GM21723 (cell line): ENCODE data around the gene SOX6.
"Not testable (repeated sequence)": the region's sequence is repeated elsewhere in the genome, so short reads cannot be mapped to it uniquely, and the experiment has no call there.

ENCODE experiments used
- ATAC-seq: cut with Tn5 transposase; IDR thresholded peaks from one replicate; pipeline ENCODE4 v1.9.1; 2021; ENCODE audit warnings: mild to moderate bottlenecking, moderate library complexity; ENCODE audit not compliant: unreplicated experiment

The SOX6 gene

GRCh38 chr11:16059332-16059731 is 297.0 kb downstream of the SOX6 start:
- ATAC-seq = no peak

GRCh38 chr11:16058671-16059070 is 297.7 kb downstream of the SOX6 start:
- no peak for ATAC-seq

DNA sequence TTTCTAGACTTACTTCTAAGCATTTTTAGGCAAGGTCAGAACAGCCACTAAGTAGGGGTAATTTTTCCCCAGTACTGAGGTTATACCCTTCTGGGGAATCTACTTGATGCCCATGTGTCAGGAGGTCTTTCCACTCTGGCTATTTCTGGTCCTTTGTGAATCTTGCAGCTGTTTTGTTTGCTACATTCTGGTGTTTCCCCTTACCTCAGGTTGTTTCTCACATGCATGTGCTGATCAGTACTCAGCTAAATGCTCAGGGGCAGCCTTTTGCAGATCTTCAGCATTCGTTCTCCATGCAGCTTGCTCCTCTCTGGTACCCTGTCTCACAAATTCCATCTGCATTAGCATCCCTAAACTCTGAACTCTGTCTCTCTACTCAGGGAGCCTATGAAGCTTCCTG is 303.6 kb downstream of the SOX6 start:
- ATAC-seq = no peak

DNA sequence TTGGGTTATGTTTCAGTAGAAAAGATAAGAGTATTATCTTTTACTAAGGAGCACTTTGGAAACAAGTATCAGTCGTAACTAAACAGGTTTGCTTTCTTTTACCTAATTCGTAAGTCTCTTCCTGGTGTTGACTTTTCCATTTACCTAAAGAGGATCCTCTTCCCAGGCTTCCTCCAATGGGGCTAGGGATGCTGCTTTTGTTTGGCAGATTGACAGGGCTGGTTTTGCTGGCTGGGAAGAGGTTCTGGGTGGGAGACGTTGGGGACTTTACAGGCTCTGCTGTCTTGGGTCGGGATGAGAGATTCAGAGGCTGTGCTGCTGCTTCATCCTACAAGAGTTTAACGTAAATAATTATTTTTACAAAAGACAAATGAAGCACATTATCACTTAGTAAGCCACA is 306.7 kb downstream of the SOX6 start:
- ATAC-seq = no peak

GRCh38 chr11:16047073-16047472 is 309.3 kb downstream of the SOX6 start:
- ATAC-seq = no peak

GRCh38 chr11:16043617-16044016 is 312.7 kb downstream of the SOX6 start:
- ATAC-seq = no peak

DNA sequence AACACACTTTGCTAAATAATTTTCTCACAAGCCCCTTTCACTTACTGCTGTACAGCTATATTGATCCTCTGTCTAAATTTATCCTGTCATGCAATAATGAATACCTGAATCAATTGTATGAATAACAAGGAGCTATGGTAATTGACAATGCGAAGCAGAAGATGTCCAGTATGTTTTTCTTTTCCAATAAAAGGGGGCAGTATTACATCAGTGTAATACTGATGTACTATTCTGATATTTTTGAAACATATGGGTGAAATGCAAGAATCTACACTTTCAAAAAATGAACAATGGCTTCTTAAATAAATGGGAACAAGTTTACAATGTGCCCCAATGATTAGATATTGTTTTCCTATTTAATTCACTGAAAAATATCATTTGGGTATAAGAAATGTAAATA is 315.1 kb downstream of the SOX6 start:
- no peak for ATAC-seq

GRCh38 chr11:16040151-16040550 is 316.2 kb downstream of the SOX6 start:
- ATAC-seq = no peak

DNA sequence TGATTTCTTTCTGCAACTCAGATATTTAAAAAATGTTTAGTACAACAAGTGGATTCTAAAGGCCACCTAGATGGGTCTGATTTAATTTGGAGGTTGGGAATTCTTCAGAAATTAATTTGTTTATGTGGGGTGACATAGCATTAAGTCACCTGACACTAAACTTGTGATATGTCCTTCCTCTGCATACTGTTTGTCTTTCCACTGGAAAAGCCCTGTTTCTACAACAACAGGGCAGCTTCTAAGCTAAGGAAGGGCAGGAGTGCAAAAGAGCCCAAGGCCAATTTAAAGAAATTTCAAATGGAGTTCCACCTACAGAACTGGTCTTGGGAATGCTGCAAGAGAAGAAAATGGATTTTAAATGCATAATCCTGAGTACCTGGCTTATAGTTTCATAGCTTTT is 319.2 kb downstream of the SOX6 start:
- ATAC-seq = no peak

- no peak for ATAC-seq
These were observed 320.1 kb downstream of the SOX6 start for GRCh38 chr11:16036218-16036617.

GRCh38 chr11:16034074-16034473 is 322.3 kb downstream of the SOX6 start:
- ATAC-seq = no peak

- ATAC-seq = no peak
These were observed 323.4 kb downstream of the SOX6 start for GRCh38 chr11:16032974-16033373.

- no peak for ATAC-seq
These were observed 325.1 kb downstream of the SOX6 start for GRCh38 chr11:16031210-16031609.

- ATAC-seq = no peak
These were observed 325.7 kb downstream of the SOX6 start for GRCh38 chr11:16030664-16031063.

DNA sequence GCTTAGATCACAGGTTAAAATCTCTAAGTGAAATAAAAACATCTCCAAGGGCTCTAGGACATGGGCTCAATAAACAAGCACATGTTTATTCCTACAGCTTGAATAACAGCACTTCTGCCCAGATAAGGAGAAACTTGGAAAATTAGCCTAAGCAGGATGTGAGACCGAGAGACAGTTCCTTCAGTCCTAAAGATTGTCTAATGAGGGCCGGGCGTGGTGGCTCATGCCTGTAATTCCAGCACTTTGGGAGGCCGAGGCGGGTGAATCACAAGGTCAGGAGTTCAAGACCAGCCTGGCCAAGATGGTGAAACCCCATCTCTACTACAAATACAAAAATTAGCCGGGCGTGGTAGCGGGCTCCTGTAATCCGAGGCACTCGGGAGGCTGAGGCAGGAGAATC is 327.2 kb downstream of the SOX6 start:
- ATAC-seq = not testable (repeated sequence)

- ATAC-seq = no peak
These were observed 327.9 kb downstream of the SOX6 start for GRCh38 chr11:16028419-16028818.

DNA sequence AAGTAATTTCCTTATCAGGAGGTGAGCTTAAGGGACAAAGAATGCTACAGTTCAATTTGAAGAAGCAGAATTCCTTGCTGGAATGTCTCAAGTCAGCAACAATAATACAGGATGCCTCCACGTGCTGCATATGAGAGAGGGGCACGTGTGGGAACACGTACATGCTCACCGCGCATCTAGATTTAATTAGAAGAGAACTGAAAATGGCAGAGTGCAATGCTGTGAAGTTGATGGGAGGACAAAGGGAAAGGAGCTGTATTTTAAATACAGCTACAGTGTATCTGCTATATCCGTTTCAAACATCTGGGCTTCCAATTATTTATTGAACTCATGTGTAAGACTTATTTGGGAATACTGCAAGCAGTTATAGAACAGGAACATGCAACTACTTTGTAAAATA is 328.7 kb downstream of the SOX6 start:
- no peak for ATAC-seq

DNA sequence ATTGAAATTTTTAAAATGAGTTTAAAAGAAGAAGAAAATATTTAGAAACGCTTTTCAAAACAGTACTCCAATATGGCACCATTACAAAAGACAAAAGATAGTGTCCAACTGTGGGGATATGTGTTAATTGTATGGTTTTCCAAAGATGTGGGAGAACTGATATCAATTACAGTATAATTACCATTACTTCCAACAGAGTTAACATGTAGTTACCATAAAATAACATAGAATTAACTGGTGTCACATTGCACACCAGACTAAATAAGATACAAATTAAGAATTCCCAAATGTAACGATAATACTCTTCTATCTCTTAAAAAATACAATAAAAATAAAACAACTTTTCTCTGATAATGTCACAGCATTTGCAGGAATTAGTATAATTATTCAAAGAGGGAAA is 329.5 kb downstream of the SOX6 start:
- no peak for ATAC-seq

DNA sequence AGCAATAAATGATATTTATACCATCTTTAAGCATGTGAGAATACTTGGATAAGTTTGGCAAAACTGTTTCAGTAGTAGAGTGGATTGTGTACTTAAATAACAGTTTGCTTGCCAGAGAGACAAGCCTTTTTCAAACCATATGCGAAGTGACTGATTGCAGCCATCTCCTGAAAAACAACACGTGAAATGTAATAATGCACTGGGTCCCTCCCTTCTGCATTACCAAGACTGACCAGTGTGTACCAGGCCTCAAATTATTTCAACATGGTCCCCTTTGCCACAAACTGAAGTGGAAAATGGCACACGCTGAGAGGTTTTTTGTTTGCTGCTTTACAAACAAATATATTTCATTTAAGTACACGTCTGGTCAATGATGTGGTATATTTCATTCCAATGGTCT is 337.4 kb downstream of the SOX6 start:
- ATAC-seq = no peak

GRCh38 chr11:16016468-16016829 is 339.9 kb downstream of the SOX6 start:
- no peak for ATAC-seq

DNA sequence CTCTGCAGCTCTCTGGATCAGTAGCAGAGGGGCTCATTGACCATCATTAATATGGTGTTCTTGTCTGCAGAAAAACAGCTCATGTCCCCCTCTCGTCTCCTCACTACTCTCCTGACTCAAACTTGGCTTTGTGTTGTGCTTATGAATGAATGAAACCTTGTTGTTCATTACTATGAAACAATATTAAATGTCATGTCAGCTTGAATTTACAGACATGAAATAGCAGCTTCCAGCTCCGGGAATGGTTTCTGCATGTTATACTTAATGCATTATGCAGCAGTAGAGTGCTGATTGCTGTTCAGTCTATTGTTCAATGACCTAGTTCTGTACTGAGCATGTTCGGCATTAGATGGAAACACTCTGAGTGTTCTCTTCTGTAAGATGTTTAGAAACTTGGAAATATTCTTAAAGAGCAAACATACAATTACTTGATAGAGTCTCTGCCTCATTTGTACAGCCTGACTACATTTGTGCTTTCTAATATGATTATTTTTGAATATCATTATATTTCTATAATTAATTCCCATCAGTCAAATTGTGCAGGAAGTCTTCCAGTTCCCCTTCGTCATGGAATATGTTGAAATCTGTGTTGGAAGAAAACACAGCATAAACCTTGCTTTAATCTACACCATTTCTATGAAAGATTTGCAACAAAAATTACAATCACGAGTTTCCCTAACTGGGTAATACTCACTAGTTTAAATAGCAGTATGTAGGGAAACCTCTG is 340.4 kb downstream of the SOX6 start:
- ATAC-seq = no peak

GRCh38 chr11:16013649-16014275 is 342.6 kb downstream of the SOX6 start:
- ATAC-seq = no peak

- ATAC-seq = no peak
These were observed 343.1 kb downstream of the SOX6 start for GRCh38 chr11:16013242-16013641.
